HG03045 (cell line): ENCODE measurements around the gene MEI1.
A peak's percentile ranks its signal among the peaks of the same experiment; 100 is the strongest.

Experiments
- ATAC-seq: cut with Tn5 transposase; IDR thresholded peaks from one replicate; pipeline ENCODE4 v1.9.1; 2021; ENCODE audit warnings: mild to moderate bottlenecking, moderate library complexity; ENCODE audit not compliant: unreplicated experiment

Gene MEI1

GRCh38 chr22:41780746-41781505 lies 81.6 kb downstream of the MEI1 start:
- ATAC-seq, result peak; percentile 88

- ATAC-seq, result peak; percentile 6
These were observed 82.2 kb downstream of the MEI1 start for GRCh38 chr22:41781507-41781906.

GRCh38 chr22:41782316-41782715 lies 83.0 kb downstream of the MEI1 start:
- no peak for ATAC-seq

- no peak for ATAC-seq
These were observed 83.4 kb downstream of the MEI1 start for GRCh38 chr22:41782751-41783150.

- no peak for ATAC-seq
These were observed 88.0 kb downstream of the MEI1 start for GRCh38 chr22:41787331-41787730.

GRCh38 chr22:41793871-41794270 lies 94.6 kb downstream of the MEI1 start:
- ATAC-seq, result no peak

- no peak for ATAC-seq
These were observed 99.4 kb downstream of the MEI1 start for GRCh38 chr22:41798736-41799135.

GRCh38 chr22:41799486-41800347 lies 100.4 kb downstream of the MEI1 start:
- peak; percentile 36 for ATAC-seq

GRCh38 chr22:41800348-41801146 lies 101.2 kb downstream of the MEI1 start, which contains the start of gene CCDC134:
Gene CCDC134, plus strand, starts transcription at chr22:41800679. Its CDS starts 8,212 bp downstream, at chr22:41808891.
- peak; percentile 85 for ATAC-seq

- no peak for ATAC-seq
These were observed 102.0 kb downstream of the MEI1 start for GRCh38 chr22:41801147-41801819.

- ATAC-seq, result no peak
These were observed 102.6 kb downstream of the MEI1 start for GRCh38 chr22:41801886-41802285.

- no peak for ATAC-seq
These were observed 106.3 kb downstream of the MEI1 start for GRCh38 chr22:41805639-41806038.

GRCh38 chr22:41808400-41808799 lies 109.1 kb downstream of the MEI1 start:
- ATAC-seq, result no peak

GRCh38 chr22:41810022-41810421 lies 110.7 kb downstream of the MEI1 start:
- no peak for ATAC-seq

- no peak for ATAC-seq
These were observed 113.7 kb downstream of the MEI1 start for GRCh38 chr22:41812805-41813545.

- ATAC-seq, result no peak
These were observed 114.6 kb downstream of the MEI1 start for GRCh38 chr22:41813726-41814410.

GRCh38 chr22:41815716-41816115 lies 116.4 kb downstream of the MEI1 start:
- no peak for ATAC-seq

GRCh38 chr22:41816241-41816640 lies 116.9 kb downstream of the MEI1 start:
- no peak for ATAC-seq

GRCh38 chr22:41816871-41817270 lies 117.6 kb downstream of the MEI1 start:
- ATAC-seq, result no peak
